ENCODE measurements around the gene HDAC6. TPM values are rescaled to one million over a fixed set of nuclear protein-coding genes. Genes with fewer than 3 reads are reported as not detected.
"Not testable (repeated sequence)": the region's sequence is repeated elsewhere in the genome, so short reads cannot be mapped to it uniquely, and the experiment has no call there.

HDAC6 gene
- polyA plus RNA-seq, 1 donor from 2014 or later, result 161 TPM

- Histone ChIP-seq H3K27me3 (ENCODE audit: insufficient read depth, low read depth, low read length) (no peaks in the 10 kb centered on the region), H3K9ac (ENCODE audit: low read length) (no peak overlapping the region), H3K27ac (ENCODE audit: low read length) (no peak overlapping the region), H3K4me3 (ENCODE audit: low read length) (no peak overlapping the region), H3K4me2 (ENCODE audit: low read length) (no peak overlapping the region), H3F3A (ENCODE audit: insufficient read depth, low read length, poor library complexity, severe bottlenecking) (no peaks in the 10 kb centered on the region), H2AFZ (ENCODE audit: low read depth, low read length) (no peak overlapping the region), H4K20me1 (ENCODE audit: insufficient read depth) (no peaks in the 10 kb centered on the region), H3K36me3 (ENCODE audit: insufficient read depth, low read length) (no peaks in the 10 kb centered on the region), H3K9me2 (ENCODE audit: insufficient read depth, low read length) (no peaks in the 10 kb centered on the region), H3K79me2 (replicated peaks; ENCODE audit: insufficient read depth, low read length) (no peaks in the 10 kb centered on the region), H3K9me3 (ENCODE audit: low read length) (no peaks in the 10 kb centered on the region)
- no peak for TF ChIP-seq SMC3 (conservative IDR thresholded peaks at IDR 0.05; ENCODE audit: poor library complexity)
- no peak for TF ChIP-seq EP300 (conservative IDR thresholded peaks at IDR 0.05; ENCODE audit: poor library complexity, severe bottlenecking)
- TF ChIP-seq EZH2 (IDR thresholded peaks at IDR 0.05; ENCODE audit: borderline replicate concordance, insufficient read depth, low read length, poor library complexity, severe bottlenecking), result no peak
- TF ChIP-seq POLR2AphosphoS5 (IDR thresholded peaks at IDR 0.05), result no peak
- no peak for TF ChIP-seq MXI1 (conservative IDR thresholded peaks at IDR 0.05; ENCODE audit: poor library complexity, severe bottlenecking)
- TF ChIP-seq RAD21 (conservative IDR thresholded peaks at IDR 0.05), result no peak
- TF ChIP-seq TAF1 (IDR thresholded peaks at IDR 0.05; ENCODE audit: low read depth), result no peak
- TF ChIP-seq CTCF (IDR thresholded peaks at IDR 0.05; ENCODE audit: poor library complexity, severe bottlenecking), result no peak
- TF ChIP-seq REST (IDR thresholded peaks at IDR 0.05; ENCODE audit: borderline replicate concordance), result no peak
These were observed 16.2 kb downstream of the HDAC6 start for GRCh38 chrX:48818098-48818497.

GRCh38 chrX:48818866-48819265, 17.0 kb downstream of the HDAC6 start:
- Histone ChIP-seq H3K79me2 (replicated peaks; ENCODE audit: insufficient read depth, low read length) (no peaks in the 10 kb centered on the region), H3K27me3 (ENCODE audit: insufficient read depth, low read depth, low read length) (no peaks in the 10 kb centered on the region), H3K27ac (ENCODE audit: low read length) (no peak overlapping the region), H3K9me3 (ENCODE audit: low read length) (no peaks in the 10 kb centered on the region), H3K4me3 (ENCODE audit: low read length) (no peak overlapping the region), H4K20me1 (ENCODE audit: insufficient read depth) (no peaks in the 10 kb centered on the region), H3K36me3 (ENCODE audit: insufficient read depth, low read length) (no peaks in the 10 kb centered on the region), H3K4me2 (ENCODE audit: low read length) (no peak overlapping the region), H3F3A (ENCODE audit: insufficient read depth, low read length, poor library complexity, severe bottlenecking) (no peaks in the 10 kb centered on the region), H2AFZ (ENCODE audit: low read depth, low read length) (no peak overlapping the region), H3K9me2 (ENCODE audit: insufficient read depth, low read length) (no peaks in the 10 kb centered on the region), H3K9ac (ENCODE audit: low read length) (no peak overlapping the region)
- TF ChIP-seq POLR2AphosphoS5 (IDR thresholded peaks at IDR 0.05) (no peak), TAF1 (IDR thresholded peaks at IDR 0.05; ENCODE audit: low read depth) (no peak), EZH2 (IDR thresholded peaks at IDR 0.05; ENCODE audit: borderline replicate concordance, insufficient read depth, low read length, poor library complexity, severe bottlenecking) (no peak), CTCF (IDR thresholded peaks at IDR 0.05; ENCODE audit: poor library complexity, severe bottlenecking) (no peak), MXI1 (conservative IDR thresholded peaks at IDR 0.05; ENCODE audit: poor library complexity, severe bottlenecking) (no peak), REST (IDR thresholded peaks at IDR 0.05; ENCODE audit: borderline replicate concordance) (no peak), SMC3 (conservative IDR thresholded peaks at IDR 0.05; ENCODE audit: poor library complexity) (no peak), EP300 (conservative IDR thresholded peaks at IDR 0.05; ENCODE audit: poor library complexity, severe bottlenecking) (no peak), RAD21 (conservative IDR thresholded peaks at IDR 0.05) (no peak)

- H4K20me1 ChIP-seq (ENCODE audit: insufficient read depth); H3K36me3 ChIP-seq (ENCODE audit: insufficient read depth, low read length); H3K4me2 ChIP-seq (ENCODE audit: low read length); H3K4me3 ChIP-seq (ENCODE audit: low read length); H3K9me2 ChIP-seq (ENCODE audit: insufficient read depth, low read length); H3K79me2 ChIP-seq (replicated peaks; ENCODE audit: insufficient read depth, low read length); H3K27ac ChIP-seq (ENCODE audit: low read length); H3K9ac ChIP-seq (ENCODE audit: low read length); H2AFZ ChIP-seq (ENCODE audit: low read depth, low read length); H3F3A ChIP-seq (ENCODE audit: insufficient read depth, low read length, poor library complexity, severe bottlenecking); H3K27me3 ChIP-seq (ENCODE audit: insufficient read depth, low read depth, low read length); H3K9me3 ChIP-seq (ENCODE audit: low read length): not testable (repeated sequence)
These were observed 17.5 kb downstream of the HDAC6 start for GRCh38 chrX:48819394-48819793.

Data from neural cell (in vitro differentiated cells).